ENCODE data around the gene CARMIL1. TPM values are rescaled to one million over a fixed set of nuclear protein-coding genes. Genes with fewer than 3 reads are reported as not detected.

The CARMIL1 gene
- total and polyA plus RNA-seq, 2 of the 8 experiments (the other 6 are each of a cell fraction or from before 2014, with no cell fraction given), result 20.3 to 40.4 TPM

DNA sequence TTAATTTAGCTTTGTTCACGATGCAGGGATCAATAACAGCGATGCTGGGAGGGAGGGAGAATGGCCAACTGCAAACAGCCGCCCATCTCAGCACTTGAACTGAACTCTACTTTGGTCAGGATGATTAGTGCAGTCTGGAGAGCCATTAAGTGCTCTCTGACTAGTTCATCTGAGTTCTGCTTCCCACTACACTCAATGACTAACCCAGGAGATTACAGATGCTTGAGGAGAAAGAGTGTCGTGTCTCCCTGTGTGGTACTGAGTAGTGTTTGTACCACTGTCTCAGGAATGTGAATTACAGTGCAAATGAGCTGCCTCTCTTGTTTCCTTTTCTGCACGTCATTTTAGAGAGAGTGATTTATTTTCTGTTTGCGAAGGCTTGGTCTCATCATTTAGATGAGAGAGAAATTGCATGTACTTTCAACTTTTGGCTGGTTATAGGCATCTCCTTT is 23.5 kb downstream of the CARMIL1 start (continued):
- TF ChIP-seq CHD2 (IDR thresholded peaks at IDR 0.05; ENCODE audit: low read length) (no peak), EZH2 (IDR thresholded peaks at IDR 0.05; ENCODE audit: low read depth, low read length, severe bottlenecking) (no peak), HDAC2 (IDR thresholded peaks at IDR 0.05; ENCODE audit: borderline replicate concordance in 1 of 2, low read depth in 2 of 2, low read length in 2 of 2) (no peak), RNF2 (IDR thresholded peaks at IDR 0.05; ENCODE audit: borderline replicate concordance, low read depth, low read length, missing control alignments, poor library complexity, severe bottlenecking) (no peak), TBP (IDR thresholded peaks at IDR 0.05; ENCODE audit: low read depth, low read length) (no peak), ASH2L (IDR thresholded peaks at IDR 0.05; ENCODE audit: low read length) (no peak)

Data from H1 (cell line).